Aorta (tissue), 5 donors: ENCODE measurements around the gene ZKSCAN3. TPM values are rescaled to one million over a fixed set of nuclear protein-coding genes. Genes with fewer than 3 reads are reported as not detected.
A peak's percentile ranks its signal among the peaks of the same experiment; 100 is the strongest.

Experiments
- ATAC-seq: fragments of 200-7000 bp; cut with Tn5 transposase; one replicate; pipeline ENCODE4 v1.9.1; 2022; ENCODE audit warnings: moderate library complexity; ENCODE audit not compliant: low FRiP score
- DNase-seq, 2 donors: peaks; one replicate each; pipeline ENCODE4 v3.0.0-alpha.2; 2020
- H3K27ac ChIP-seq, 2 donors: one replicate each; pipeline ENCODE4 v1.5.1; 2013; ENCODE audit warnings: low read length in 2 of 2, mild to moderate bottlenecking in 2 of 2, moderate library complexity in 2 of 2, control low read depth in 1 of 2, inconsistent platforms in 1 of 2, low read depth in 1 of 2
- H3K27me3 ChIP-seq, 2 donors: one replicate each; pipeline ENCODE4 v1.6.1; 2013; ENCODE audit warnings: control low read depth in 1 of 2, low read length in 1 of 2, mild to moderate bottlenecking in 1 of 2, moderate library complexity in 1 of 2; ENCODE audit not compliant: insufficient read depth in 2 of 2, control insufficient read depth in 1 of 2
- H3K36me3 ChIP-seq, 2 donors: one replicate each; pipeline ENCODE4 v1.6.1; 2013; ENCODE audit warnings: control low read depth in 1 of 2, low read length in 1 of 2, mild to moderate bottlenecking in 1 of 2; ENCODE audit not compliant: insufficient read depth in 2 of 2, control insufficient read depth in 1 of 2
- H3K4me1 ChIP-seq, 2 donors: one replicate each; pipeline ENCODE4 v1.6.1; 2013; ENCODE audit warnings: low read length in 2 of 2, control low read depth in 1 of 2, mild to moderate bottlenecking in 1 of 2, moderate library complexity in 1 of 2; ENCODE audit not compliant: insufficient read depth in 2 of 2, control insufficient read depth in 1 of 2
- H3K4me3 ChIP-seq, 2 donors: one replicate each; pipeline ENCODE4 v1.5.1; 2013; ENCODE audit warnings: low read length in 2 of 2, control low read depth in 1 of 2, mild to moderate bottlenecking in 1 of 2
- H3K9me3 ChIP-seq: one replicate; pipeline ENCODE4 v1.6.1; 2013; ENCODE audit warnings: mild to moderate bottlenecking, low read length; ENCODE audit not compliant: control insufficient read depth
- whole genome bisulfite sequencing, 2 donors: extraction: QIAGEN DNeasy Blood & Tissue Kit; methylation state at CpG; one replicate each; pipeline ENCODE4 v1.1.7; 2013; 5-methylcytosine and 5-hydroxymethylcytosine counted together
- intact Hi-C, 2 donors: fragments of 100-400 bp; cut with DNase I; formaldehyde crosslinking; loops; one replicate each; pipeline versions ENCODE4 v1.14.2 to v1.15.0; 2022
- polyA plus RNA-seq, 2 donors: library from polyadenylated mRNA; stranded (reverse); fragments of 200-250 nt; gene quantifications; one replicate each; pipeline ENCODE4 v1.2.3, GENCODE V29; 2013
- total RNA-seq, 2 donors: library from RNA; stranded (reverse); fragmentation: NEBNext Ultra II Directional; extraction: Animal tissue kit (Norgen Biotek cat#: 25700); gene quantifications; one replicate each; pipeline ENCODE4 v1.2.1, GENCODE V29; 2021
- donor health status: healthy with polysubstance abuse.
- donor health status: Bipolar disorder and iron deficiency.
- donor health status: DM: no; HTN: no; CAD: no.
- donor health status: DM: no; HTN: no; CAD: no.
- donor health status: DM: yes; HTN: yes; CAD: no.

The ZKSCAN3 gene
- total and polyA plus RNA-seq, 4 donors, result 0.50 to 8.6 (median 3.5) TPM

GRCh38 chr6:28336284-28337120, 13.2 kb upstream of the ZKSCAN3 start:
- Histone ChIP-seq H3K9me3 (no peaks in the 10 kb centered on the region), H3K27ac (peak overlapping the region; percentile 92 to 95), H3K27me3 (no peaks in the 10 kb centered on the region), H3K4me1 (no peaks in the 10 kb centered on the region), H3K36me3 (no peaks in the 10 kb centered on the region), H3K4me3 (peak overlapping the region; percentile 82 to 84)
- 9 to 10% methylated on average over 24 of the region's 24 CpGs for WGBS, 2 donors
- DNase-seq, result no peak
- intact Hi-C loops, result loop anchor here (5.0 kb wide), 3 partner anchors 69 to 1204 kb away; partner anchors contain the start of gene ZSCAN26 (in 1 of the 2)
- peak; percentile 43 for ATAC-seq

- Histone ChIP-seq H3K4me1 (no peaks in the 10 kb centered on the region), H3K4me3 (peak overlapping the region; percentile 82 to 84), H3K27ac (peak overlapping the region; percentile 19 to 92), H3K36me3 (no peaks in the 10 kb centered on the region), H3K27me3 (no peaks in the 10 kb centered on the region), H3K9me3 (no peaks in the 10 kb centered on the region)
- intact Hi-C loops, result loop anchor here (5.0 kb wide), 3 partner anchors 70 to 1205 kb away; partner anchors contain the start of gene ZSCAN26 (in 1 of the 2)
- DNase-seq (no peak), ATAC-seq (no peak)
Measured at GRCh38 chr6:28337121-28337520, 12.6 kb upstream of the ZKSCAN3 start.

GRCh38 chr6:28340310-28341095, 9.2 kb upstream of the ZKSCAN3 start:
- ATAC-seq, result no peak
- H3K36me3 ChIP-seq, result no peaks in the 10 kb centered on the region
- H3K27me3 ChIP-seq, result no peaks in the 10 kb centered on the region
- H3K4me1 ChIP-seq, result no peaks in the 10 kb centered on the region
- intact Hi-C loops, result loop anchor here in 1 of 2 donors (10.0 kb wide), 1 partner anchor 56 kb away; the partner anchor contains the start of gene PGBD1
- WGBS, 2 donors, result 73 to 88% methylated on average over 1 of the region's 1 CpG
- H3K27ac ChIP-seq, result no peak overlapping the region
- no peak for DNase-seq
- H3K4me3 ChIP-seq, result no peak overlapping the region
- H3K9me3 ChIP-seq, result no peaks in the 10 kb centered on the region

- intact Hi-C loops, result loop anchor here in 1 of 2 donors (10.0 kb wide), 1 partner anchor 59 kb away; the partner anchor contains the start of gene PGBD1
- H3K36me3 ChIP-seq, result no peaks in the 10 kb centered on the region
- no peak overlapping the region for H3K4me3 ChIP-seq
- H3K27me3 ChIP-seq, result no peaks in the 10 kb centered on the region
- DNase-seq, result no peak
- WGBS, 2 donors, result 53 to 60% methylated on average over 1 of the region's 1 CpG
- H3K4me1 ChIP-seq, result no peaks in the 10 kb centered on the region
- no peak overlapping the region for H3K27ac ChIP-seq
- no peaks in the 10 kb centered on the region for H3K9me3 ChIP-seq
- ATAC-seq, result no peak
Measured at GRCh38 chr6:28343898-28344677, 5.7 kb upstream of the ZKSCAN3 start.

- ATAC-seq (no peak), DNase-seq (no peak)
- Histone ChIP-seq H3K36me3 (no peaks in the 10 kb centered on the region), H3K9me3 (no peaks in the 10 kb centered on the region), H3K4me3 (no peak overlapping the region), H3K27me3 (no peaks in the 10 kb centered on the region), H3K4me1 (no peaks in the 10 kb centered on the region), H3K27ac (no peak overlapping the region)
- WGBS, 2 donors, result 89 to 93% methylated on average over 1 of the region's 1 CpG
- intact Hi-C loops, result loop anchor here in 1 of 2 donors (10.0 kb wide), 1 partner anchor 60 kb away; the partner anchor contains the start of gene PGBD1
Measured at GRCh38 chr6:28345201-28345600, 4.5 kb upstream of the ZKSCAN3 start.

GRCh38 chr6:28347119-28347518, 2.6 kb upstream of the ZKSCAN3 start:
- H3K36me3 ChIP-seq, result no peaks in the 10 kb centered on the region
- ATAC-seq (no peak), DNase-seq (no peak)
- H3K27me3 ChIP-seq, result no peaks in the 10 kb centered on the region
- H3K27ac ChIP-seq, result no peak overlapping the region
- no peak overlapping the region for H3K4me3 ChIP-seq
- intact Hi-C loops, result loop anchor here in 1 of 2 donors (10.0 kb wide), 1 partner anchor 62 kb away; the partner anchor contains the start of gene PGBD1
- no peaks in the 10 kb centered on the region for H3K9me3 ChIP-seq
- 19 to 23% methylated on average over 2 of the region's 2 CpGs for WGBS, 2 donors
- no peaks in the 10 kb centered on the region for H3K4me1 ChIP-seq

- peak overlapping the region; percentile 55 to 83 for H3K4me3 ChIP-seq
- H3K36me3 ChIP-seq, result no peaks in the 10 kb centered on the region
- WGBS, 2 donors, result 2% methylated on average over 9 of the region's 9 CpGs
- H3K27ac ChIP-seq, result no peak overlapping the region
- intact Hi-C loops, result loop anchor here in 1 of 2 donors (10.0 kb wide), 1 partner anchor 65 kb away; the partner anchor contains the start of gene PGBD1
- DNase-seq (no peak), ATAC-seq (no peak)
- no peaks in the 10 kb centered on the region for H3K27me3 ChIP-seq
- no peaks in the 10 kb centered on the region for H3K4me1 ChIP-seq
- H3K9me3 ChIP-seq, result no peaks in the 10 kb centered on the region
Measured at GRCh38 chr6:28349344-28349891, 329 bp upstream of the ZKSCAN3 start.

- Histone ChIP-seq H3K4me3 (no peak overlapping the region), H3K9me3 (no peaks in the 10 kb centered on the region), H3K27me3 (no peaks in the 10 kb centered on the region), H3K4me1 (no peaks in the 10 kb centered on the region), H3K27ac (no peak overlapping the region), H3K36me3 (no peaks in the 10 kb centered on the region)
- WGBS, 2 donors, result 80% methylated on average over 2 of the region's 2 CpGs
- ATAC-seq, result no peak
- intact Hi-C loops, result loop anchor here (10.0 kb wide), 1 partner anchor 96 kb away; the partner anchor contains the start of genes NKAPL (in 2 of the 2) and ZKSCAN4 (in 2 of the 2)
- no peak for DNase-seq
Measured at GRCh38 chr6:28351087-28351486, 1.3 kb downstream of the ZKSCAN3 start.
